LNCaP clone FGC (cell line): ENCODE results near the gene FMN1.
A peak's percentile ranks its signal among the peaks of the same experiment; 100 is the strongest.

ENCODE experiments used
- DNase-seq: peaks from one replicate; pipeline ENCODE4 v3.0.0-alpha.2; 2011; ENCODE audit warnings: low read depth
- H3K4me3 ChIP-seq: 2 replicates; pipeline ENCODE4 v1.5.1; 2011; ENCODE audit warnings: mild to moderate bottlenecking, low read depth, low read length, control low read depth
- TF ChIP-seq, protein P1 (sequence below): IDR thresholded peaks from 2 replicates; pipeline ENCODE4 v1.5.1; 2012; ENCODE audit warnings: mild to moderate bottlenecking; ENCODE audit not compliant: control insufficient read depth, insufficient read depth; ENCODE audit errors: extremely low read depth

The FMN1 gene

DNA sequence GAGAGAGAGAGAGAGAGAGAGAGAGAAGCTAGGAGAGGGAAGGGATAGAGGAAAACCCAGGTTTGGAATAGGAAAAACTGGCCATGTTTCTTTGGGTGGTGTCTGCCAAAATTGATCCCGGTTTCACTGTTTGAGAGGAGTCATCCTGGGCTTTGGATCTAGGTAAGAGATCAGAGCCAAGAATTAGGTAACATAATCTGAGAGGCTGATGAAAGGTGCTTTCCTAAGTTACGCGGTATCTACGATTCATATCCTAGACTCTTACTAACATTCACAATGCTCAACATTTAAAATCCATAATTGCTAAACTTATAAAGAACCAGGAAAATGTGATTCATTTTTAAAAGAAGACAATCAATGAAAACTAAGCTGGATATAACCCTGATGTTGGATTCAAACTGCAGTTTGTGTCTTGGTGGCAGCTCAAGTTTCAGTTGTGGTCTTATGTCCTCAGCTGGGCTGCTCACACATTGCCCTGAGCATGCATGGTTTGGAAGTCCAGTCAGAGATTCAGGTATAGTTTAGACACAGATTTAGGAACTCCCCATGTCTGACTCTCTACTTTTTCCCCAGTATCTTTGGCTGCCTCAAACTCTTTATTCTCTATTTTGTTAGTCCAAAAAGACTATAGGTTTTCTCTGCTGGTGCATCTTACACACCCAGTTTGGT lies 42.5 kb upstream of the FMN1 start:
- TF ChIP-seq, protein P1, sequence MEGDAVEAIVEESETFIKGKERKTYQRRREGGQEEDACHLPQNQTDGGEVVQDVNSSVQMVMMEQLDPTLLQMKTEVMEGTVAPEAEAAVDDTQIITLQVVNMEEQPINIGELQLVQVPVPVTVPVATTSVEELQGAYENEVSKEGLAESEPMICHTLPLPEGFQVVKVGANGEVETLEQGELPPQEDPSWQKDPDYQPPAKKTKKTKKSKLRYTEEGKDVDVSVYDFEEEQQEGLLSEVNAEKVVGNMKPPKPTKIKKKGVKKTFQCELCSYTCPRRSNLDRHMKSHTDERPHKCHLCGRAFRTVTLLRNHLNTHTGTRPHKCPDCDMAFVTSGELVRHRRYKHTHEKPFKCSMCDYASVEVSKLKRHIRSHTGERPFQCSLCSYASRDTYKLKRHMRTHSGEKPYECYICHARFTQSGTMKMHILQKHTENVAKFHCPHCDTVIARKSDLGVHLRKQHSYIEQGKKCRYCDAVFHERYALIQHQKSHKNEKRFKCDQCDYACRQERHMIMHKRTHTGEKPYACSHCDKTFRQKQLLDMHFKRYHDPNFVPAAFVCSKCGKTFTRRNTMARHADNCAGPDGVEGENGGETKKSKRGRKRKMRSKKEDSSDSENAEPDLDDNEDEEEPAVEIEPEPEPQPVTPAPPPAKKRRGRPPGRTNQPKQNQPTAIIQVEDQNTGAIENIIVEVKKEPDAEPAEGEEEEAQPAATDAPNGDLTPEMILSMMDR: no peak
- DNase-seq: no peak
- H3K4me3 ChIP-seq: no peak overlapping the region

DNA sequence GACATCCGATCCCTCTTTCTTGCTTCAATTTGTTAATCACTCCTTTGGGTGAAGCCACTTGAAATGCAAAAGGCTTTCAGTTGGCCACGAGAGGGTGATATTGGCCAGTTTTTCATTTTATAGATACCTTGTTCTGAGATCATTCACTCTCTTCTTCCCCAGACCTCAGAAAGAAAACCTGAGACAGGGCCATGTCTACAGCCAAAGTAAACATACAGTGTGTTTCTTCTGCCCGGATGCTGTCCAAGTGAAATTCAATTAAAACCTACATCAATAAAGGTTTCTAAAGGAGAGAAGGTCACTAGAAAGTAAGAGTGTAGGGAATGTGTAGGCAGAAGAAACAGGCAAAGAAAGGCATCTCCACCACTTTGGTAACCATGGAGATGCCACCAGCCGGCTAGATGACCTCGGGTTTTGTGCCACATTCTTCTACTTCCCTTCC lies 39.5 kb upstream of the FMN1 start:
- no peak overlapping the region for H3K4me3 ChIP-seq
- DNase-seq: peak; percentile 95
- TF ChIP-seq, protein P1: peak; percentile 78

DNA sequence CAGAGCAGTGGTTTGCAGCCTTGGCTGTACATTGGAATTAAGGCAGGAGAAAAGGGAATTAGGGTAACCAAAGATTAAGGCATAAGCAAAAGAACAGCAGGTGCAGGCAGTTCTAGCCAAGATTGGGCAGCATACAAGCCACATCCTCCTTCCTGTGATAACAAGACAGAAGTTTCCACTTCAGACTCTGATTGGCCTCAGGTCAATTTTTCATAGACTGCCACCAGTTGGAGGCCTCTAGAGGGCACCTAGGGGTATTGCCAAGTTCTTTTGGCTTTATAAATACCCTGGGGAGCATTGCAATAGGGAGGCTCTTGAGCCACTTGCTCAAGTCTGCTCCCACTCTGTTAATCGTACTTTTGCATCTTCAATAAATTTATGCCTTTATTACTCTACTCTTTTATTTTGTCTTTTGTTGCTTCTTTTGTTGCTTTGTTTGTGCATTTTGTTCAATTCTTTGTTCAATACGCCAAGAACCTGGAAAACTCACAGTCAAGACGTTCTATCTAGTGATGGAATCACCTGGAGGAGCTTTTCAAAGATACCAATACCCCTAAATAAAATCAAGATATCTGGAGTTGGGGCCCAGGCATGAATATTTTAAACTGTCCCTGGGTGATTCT lies 32.2 kb upstream of the FMN1 start:
- peak; percentile 81 for DNase-seq
- TF ChIP-seq, protein P1: peak; percentile 49
- no peak overlapping the region for H3K4me3 ChIP-seq

DNA sequence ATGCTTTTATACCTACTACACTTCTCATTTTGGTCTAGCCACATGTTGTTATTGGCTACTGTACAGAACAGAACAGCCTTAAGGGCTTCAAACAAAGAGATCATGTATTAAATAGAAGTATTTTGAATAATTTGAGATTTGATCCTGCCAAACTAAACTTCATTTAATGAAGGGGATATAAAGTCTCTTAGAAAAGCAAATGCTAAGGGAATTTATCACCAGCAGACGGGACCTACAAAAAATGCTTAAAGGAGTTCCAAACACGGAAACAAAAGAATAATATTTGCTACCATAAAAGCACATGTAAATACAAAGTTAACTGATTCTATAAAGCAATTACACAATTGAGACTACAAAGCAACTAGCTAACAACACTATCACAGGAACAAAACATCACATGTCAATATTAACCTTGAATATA lies 23.6 kb upstream of the FMN1 start:
- TF ChIP-seq, protein P1: no peak
- no peak overlapping the region for H3K4me3 ChIP-seq
- peak; percentile 76 for DNase-seq

DNA sequence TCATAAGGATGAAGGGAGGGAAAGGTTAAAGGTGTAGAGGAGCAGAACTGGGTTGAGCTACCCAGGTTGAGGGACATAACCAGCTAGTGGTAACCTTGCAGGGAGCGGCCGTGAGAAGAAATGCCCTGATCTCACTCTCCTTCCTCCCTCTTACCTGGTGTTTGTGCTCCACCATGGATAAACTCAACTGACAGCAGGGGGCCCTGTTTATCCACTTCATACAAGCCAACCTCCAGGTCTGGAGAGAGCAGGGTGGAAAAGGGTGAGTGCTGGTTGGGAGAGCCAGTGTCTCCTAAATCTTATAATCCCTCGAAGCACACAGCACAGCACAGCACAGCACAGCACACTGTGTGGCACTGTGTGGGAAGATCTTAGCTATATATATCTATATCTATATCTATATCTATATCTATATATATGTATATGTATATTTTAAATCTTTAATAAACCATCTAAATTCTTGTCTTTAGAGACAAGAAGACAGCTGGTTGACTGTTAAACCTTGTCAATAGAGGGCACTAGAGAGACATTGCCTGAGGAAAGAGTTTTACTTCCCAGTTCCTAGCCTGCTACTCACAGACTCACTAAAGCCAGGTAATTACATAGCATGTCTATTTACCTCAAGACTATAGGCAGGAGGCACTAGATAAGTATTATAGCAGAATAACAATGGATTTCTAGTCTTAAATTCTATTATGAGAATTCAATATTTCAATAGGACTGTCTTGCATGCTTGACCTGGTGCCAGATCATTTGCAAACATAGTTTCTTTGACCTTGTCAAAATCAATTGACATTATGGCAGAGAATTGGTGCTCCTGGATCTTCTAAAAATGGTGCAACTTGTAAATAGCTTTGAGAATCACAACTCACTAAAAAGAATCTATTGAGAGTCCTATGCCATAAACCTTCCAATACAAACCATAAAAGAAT lies 21.7 kb upstream of the FMN1 start:
- DNase-seq: no peak
- TF ChIP-seq, protein P1: peak; percentile 49
- H3K4me3 ChIP-seq: no peak overlapping the region

DNA sequence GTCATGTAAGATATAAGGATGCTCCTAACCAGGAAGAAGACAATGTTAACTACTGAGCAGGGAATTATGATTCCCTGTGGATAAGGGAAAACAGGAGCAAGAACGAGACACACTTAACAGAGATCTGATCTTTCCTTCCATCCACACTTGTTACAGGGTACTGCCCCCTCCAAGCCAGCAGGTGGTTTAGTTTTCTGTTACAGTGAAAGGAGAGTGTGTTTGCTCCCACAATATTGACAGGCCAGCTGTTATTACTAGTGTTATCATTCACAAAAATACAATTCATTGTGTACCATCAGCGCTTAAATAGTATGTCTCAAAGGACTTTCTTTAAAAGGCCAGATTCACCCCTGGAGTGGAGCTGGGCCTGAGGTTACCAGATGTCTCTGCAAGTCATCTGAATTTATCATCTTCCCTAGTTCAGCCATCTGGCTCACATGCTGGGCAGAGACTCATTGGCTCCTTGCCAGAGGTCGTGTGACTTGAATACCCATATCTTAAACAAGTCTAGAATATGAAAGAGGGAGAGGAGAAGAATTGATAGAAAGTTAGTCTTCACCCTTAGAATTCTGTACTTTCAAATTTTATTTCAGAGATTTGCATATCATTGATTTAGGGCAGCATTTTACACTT lies 16.8 kb upstream of the FMN1 start:
- TF ChIP-seq, protein P1: no peak
- DNase-seq: no peak
- H3K4me3 ChIP-seq: no peak overlapping the region
